HL-60 (cell line): Measurements from ENCODE around the gene HMGN2.

ENCODE experiments used
- DNase-seq, 2 experiments: peaks; one replicate each; pipeline ENCODE4 v3.0.0-alpha.2; 2010 to 2020; ENCODE audit warnings: low read depth in 1 of 2, low spot score in 1 of 2
- H3K27ac ChIP-seq: fragments of 250-450 bp; sonication (Bioruptor Pico); replicated peaks from 2 replicates; pipeline ENCODE4 v1.5.1; 2020; ENCODE audit warnings: mild to moderate bottlenecking, moderate library complexity
- H3K27me3 ChIP-seq: fragments of 250-450 bp; sonication (Bioruptor Pico); 2 replicates; pipeline ENCODE4 v1.5.1; 2021; ENCODE audit warnings: mild to moderate bottlenecking, moderate library complexity; ENCODE audit not compliant: insufficient read depth, poor library complexity, severe bottlenecking
- H3K4me3 ChIP-seq: replicated peaks from 2 replicates; pipeline ENCODE4 v1.5.1; 2011; ENCODE audit warnings: mild to moderate bottlenecking, control low read depth, low read length; ENCODE audit not compliant: insufficient read depth
- GABPA ChIP-seq: IDR thresholded peaks from 2 replicates; pipeline ENCODE4 v1.6.1; 2012; ENCODE audit warnings: low read depth
- POLR2AphosphoS5 ChIP-seq: IDR thresholded peaks from 2 replicates; pipeline ENCODE4 v1.6.1; 2012; ENCODE audit warnings: low read depth
- SPI1 ChIP-seq: IDR thresholded peaks from 2 replicates; pipeline ENCODE4 v1.6.1; 2012; ENCODE audit warnings: low read depth, mild to moderate bottlenecking, borderline replicate concordance
- TF ChIP-seq, protein P1 (sequence below): IDR thresholded peaks from 2 replicates; pipeline ENCODE4 v1.6.1; 2012; ENCODE audit warnings: low read depth; ENCODE audit not compliant: insufficient replicate concordance
- TF ChIP-seq, protein P2 (sequence below): IDR thresholded peaks from one replicate; pipeline ENCODE4 v1.5.1; 2011; ENCODE audit warnings: low read length, control low read depth, inconsistent platforms; ENCODE audit not compliant: insufficient read depth

Gene HMGN2

DNA sequence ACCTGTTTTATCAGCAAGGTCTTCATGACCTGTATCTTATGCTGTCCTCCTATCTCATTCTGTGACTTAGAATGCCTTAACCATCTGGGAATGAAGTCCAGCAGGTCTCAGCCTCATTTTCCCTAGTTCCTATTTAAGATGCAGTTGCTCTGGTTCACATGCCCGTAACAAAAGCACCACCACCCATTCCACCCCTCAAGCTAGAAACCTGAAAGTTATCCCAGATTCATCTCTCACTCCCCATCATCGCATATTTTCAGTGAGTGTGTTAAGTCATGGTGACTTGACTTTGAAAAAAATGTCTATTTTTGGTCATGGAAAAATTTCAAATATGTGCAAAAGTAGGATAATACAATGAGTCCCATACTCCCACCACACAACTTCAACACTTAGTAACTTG lies 11.7 kb downstream of the HMGN2 start:
- no peak for DNase-seq
- H3K4me3 ChIP-seq: no peak overlapping the region
- no peaks in the 10 kb centered on the region for H3K27me3 ChIP-seq
- TF ChIP-seq POLR2AphosphoS5 (no peak), GABPA (no peak), SPI1 (no peak)
- TF ChIP-seq, protein P1, sequence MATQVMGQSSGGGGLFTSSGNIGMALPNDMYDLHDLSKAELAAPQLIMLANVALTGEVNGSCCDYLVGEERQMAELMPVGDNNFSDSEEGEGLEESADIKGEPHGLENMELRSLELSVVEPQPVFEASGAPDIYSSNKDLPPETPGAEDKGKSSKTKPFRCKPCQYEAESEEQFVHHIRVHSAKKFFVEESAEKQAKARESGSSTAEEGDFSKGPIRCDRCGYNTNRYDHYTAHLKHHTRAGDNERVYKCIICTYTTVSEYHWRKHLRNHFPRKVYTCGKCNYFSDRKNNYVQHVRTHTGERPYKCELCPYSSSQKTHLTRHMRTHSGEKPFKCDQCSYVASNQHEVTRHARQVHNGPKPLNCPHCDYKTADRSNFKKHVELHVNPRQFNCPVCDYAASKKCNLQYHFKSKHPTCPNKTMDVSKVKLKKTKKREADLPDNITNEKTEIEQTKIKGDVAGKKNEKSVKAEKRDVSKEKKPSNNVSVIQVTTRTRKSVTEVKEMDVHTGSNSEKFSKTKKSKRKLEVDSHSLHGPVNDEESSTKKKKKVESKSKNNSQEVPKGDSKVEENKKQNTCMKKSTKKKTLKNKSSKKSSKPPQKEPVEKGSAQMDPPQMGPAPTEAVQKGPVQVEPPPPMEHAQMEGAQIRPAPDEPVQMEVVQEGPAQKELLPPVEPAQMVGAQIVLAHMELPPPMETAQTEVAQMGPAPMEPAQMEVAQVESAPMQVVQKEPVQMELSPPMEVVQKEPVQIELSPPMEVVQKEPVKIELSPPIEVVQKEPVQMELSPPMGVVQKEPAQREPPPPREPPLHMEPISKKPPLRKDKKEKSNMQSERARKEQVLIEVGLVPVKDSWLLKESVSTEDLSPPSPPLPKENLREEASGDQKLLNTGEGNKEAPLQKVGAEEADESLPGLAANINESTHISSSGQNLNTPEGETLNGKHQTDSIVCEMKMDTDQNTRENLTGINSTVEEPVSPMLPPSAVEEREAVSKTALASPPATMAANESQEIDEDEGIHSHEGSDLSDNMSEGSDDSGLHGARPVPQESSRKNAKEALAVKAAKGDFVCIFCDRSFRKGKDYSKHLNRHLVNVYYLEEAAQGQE: no peak
- TF ChIP-seq, protein P2, sequence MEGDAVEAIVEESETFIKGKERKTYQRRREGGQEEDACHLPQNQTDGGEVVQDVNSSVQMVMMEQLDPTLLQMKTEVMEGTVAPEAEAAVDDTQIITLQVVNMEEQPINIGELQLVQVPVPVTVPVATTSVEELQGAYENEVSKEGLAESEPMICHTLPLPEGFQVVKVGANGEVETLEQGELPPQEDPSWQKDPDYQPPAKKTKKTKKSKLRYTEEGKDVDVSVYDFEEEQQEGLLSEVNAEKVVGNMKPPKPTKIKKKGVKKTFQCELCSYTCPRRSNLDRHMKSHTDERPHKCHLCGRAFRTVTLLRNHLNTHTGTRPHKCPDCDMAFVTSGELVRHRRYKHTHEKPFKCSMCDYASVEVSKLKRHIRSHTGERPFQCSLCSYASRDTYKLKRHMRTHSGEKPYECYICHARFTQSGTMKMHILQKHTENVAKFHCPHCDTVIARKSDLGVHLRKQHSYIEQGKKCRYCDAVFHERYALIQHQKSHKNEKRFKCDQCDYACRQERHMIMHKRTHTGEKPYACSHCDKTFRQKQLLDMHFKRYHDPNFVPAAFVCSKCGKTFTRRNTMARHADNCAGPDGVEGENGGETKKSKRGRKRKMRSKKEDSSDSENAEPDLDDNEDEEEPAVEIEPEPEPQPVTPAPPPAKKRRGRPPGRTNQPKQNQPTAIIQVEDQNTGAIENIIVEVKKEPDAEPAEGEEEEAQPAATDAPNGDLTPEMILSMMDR: no peak
- H3K27ac ChIP-seq: no peak overlapping the region

DNA sequence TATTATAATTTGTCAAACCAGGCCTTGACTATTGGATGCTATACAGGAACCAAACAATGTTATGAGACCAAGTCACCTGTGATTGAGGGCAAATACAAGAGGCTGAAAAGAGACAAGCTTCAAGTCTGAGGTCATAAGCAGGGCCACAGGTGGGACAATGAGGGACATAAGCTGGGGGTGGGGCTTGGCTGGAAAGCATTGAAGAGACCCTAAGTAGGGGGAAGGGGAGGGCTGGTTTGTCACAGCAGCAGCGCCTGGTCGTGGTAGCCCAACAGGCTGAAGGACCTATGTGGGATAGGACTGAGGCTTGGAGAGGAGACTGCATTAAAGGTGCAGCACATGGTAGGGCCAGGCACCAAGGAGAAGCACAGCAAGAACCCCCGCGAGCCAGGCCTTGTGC lies 17.9 kb downstream of the HMGN2 start:
- Histone ChIP-seq H3K27me3 (no peaks in the 10 kb centered on the region), H3K4me3 (no peak overlapping the region), H3K27ac (no peak overlapping the region)
- TF ChIP-seq, protein P1: no peak
- TF ChIP-seq, protein P2: no peak
- no peak for TF ChIP-seq GABPA
- TF ChIP-seq SPI1: no peak
- no peak for TF ChIP-seq POLR2AphosphoS5
- no peak for DNase-seq

DNA sequence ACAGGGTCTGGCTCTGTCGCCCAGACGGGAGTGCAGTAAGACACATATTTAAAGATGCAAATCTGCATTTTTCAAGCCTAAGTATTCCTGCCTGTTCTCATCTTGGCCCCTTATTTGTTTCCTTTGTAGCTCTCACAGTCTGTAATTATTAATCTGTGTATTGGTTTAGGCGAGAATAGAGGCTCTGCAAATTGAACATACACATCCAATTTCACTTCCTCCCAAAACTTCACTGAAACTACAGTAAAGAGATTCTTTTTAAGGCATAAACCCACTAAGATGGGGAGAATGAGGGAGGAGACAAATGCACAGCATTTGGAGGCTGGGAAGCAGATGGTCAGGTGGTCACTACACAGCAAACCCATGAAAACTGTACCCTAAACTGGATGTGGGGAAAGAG lies 21.0 kb downstream of the HMGN2 start:
- TF ChIP-seq, protein P2: no peak
- no peak for TF ChIP-seq SPI1
- TF ChIP-seq, protein P1: no peak
- Histone ChIP-seq H3K27me3 (no peaks in the 10 kb centered on the region), H3K27ac (no peak overlapping the region), H3K4me3 (no peak overlapping the region)
- DNase-seq: no peak
